Measurements from ENCODE around the gene EML6. TPM values are rescaled to one million over a fixed set of nuclear protein-coding genes. Genes with fewer than 3 reads are reported as not detected.

The EML6 gene
- total and polyA plus RNA-seq, 10 of the 15 experiments (the other 5 are each of a cell fraction or from before 2014, with no cell fraction given), result 0.09 to 0.67 (median 0.21) TPM

GRCh38 chr2:54740333-54740732 is 16.9 kb downstream of the EML6 start:
- Histone ChIP-seq H3K9ac (ENCODE audit: control insufficient read depth, insufficient read depth, low read length) (no peak overlapping the region), H3K9me3 (replicated peaks; ENCODE audit: control insufficient read depth, insufficient read depth, low read length) (no peaks in the 10 kb centered on the region), H2AFZ (ENCODE audit: control insufficient read depth, low read depth, low read length) (no peak overlapping the region), H3K4me3 (no peak overlapping the region), H3K27me3 (replicated peaks in 1 of 2; ENCODE audit: control insufficient read depth in 2 of 2, insufficient read depth in 2 of 2, low read length in 1 of 2) (peaks cover 5 to 6% of the 10 kb centered on the region in 2 experiments), H4K20me1 (ENCODE audit: control insufficient read depth, insufficient read depth) (no peaks in the 10 kb centered on the region), H3K27ac (ENCODE audit: control insufficient read depth, insufficient read depth) (no peak overlapping the region), H3K36me3 (ENCODE audit: control insufficient read depth in 2 of 2, insufficient read depth in 2 of 2, low read length in 1 of 2) (no peaks in the 10 kb centered on the region), H3K79me2 (ENCODE audit: control insufficient read depth, insufficient read depth, low read length) (no peaks in the 10 kb centered on the region), H3K4me2 (ENCODE audit: control insufficient read depth, insufficient read depth) (no peak overlapping the region), H3K4me1 (ENCODE audit: control insufficient read depth, insufficient read depth, low read length) (no peaks in the 10 kb centered on the region)
- ATAC-seq, result no peak
- in situ Hi-C loops (cut with MboI) (no loop called here), intact Hi-C loops (cut with micrococcal nuclease; ENCODE audit: unreplicated experiment) (no loop called here)
- POLR2A ChIA-PET, result interaction anchor here (0.5 kb wide), 1 partner anchor 48 kb away, joined by 5 read pairs; no protein-coding TSS in a partner anchor
- RAD21 ChIA-PET (ENCODE audit: unreplicated experiment), result no interaction called here
- no peak for TF ChIP-seq LARP7 (IDR thresholded peaks at IDR 0.05)
- no peak for TF ChIP-seq CBX5 (IDR thresholded peaks at IDR 0.05; ENCODE audit: low read depth)
- TF ChIP-seq, protein P1, sequence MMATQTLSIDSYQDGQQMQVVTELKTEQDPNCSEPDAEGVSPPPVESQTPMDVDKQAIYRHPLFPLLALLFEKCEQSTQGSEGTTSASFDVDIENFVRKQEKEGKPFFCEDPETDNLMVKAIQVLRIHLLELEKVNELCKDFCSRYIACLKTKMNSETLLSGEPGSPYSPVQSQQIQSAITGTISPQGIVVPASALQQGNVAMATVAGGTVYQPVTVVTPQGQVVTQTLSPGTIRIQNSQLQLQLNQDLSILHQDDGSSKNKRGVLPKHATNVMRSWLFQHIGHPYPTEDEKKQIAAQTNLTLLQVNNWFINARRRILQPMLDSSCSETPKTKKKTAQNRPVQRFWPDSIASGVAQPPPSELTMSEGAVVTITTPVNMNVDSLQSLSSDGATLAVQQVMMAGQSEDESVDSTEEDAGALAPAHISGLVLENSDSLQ (IDR thresholded peaks at IDR 0.05), result no peak
- TF ChIP-seq MEF2A (IDR thresholded peaks at IDR 0.05; ENCODE audit: insufficient read depth, low read depth, low read length), result no peak
- TF ChIP-seq ZNF384 (IDR thresholded peaks at IDR 0.05; ENCODE audit: borderline replicate concordance, low read depth, low read length), result no peak
- TF ChIP-seq SMARCA5 (IDR thresholded peaks at IDR 0.05), result no peak
- no peak for TF ChIP-seq TCF12 (IDR thresholded peaks at IDR 0.05; ENCODE audit: low read depth, low read length)
- no peak for TF ChIP-seq PAX8 (IDR thresholded peaks at IDR 0.05)
- no peak for TF ChIP-seq RELA (IDR thresholded peaks at IDR 0.05; ENCODE audit: borderline replicate concordance, partially characterized antibody)
- TF ChIP-seq RCOR1 (conservative IDR thresholded peaks at IDR 0.05; ENCODE audit: low read depth, low read length), result no peak
- FAIRE-seq, result no peak
- CTCF ChIA-PET, result interaction anchor here (0.7 to 1.7 kb wide), 2 partner anchors 32 to 98 kb away, joined by 4 read pairs; no protein-coding TSS in a partner anchor
- DNase-seq (ENCODE audit: low read depth, low spot score), result no peak
- BruUV-seq (replicated peaks), result no TSS peak
- 8% methylated on average over 2 of the region's 2 CpGs for WGBS (ENCODE audit: insufficient coverage, insufficient replicate concordance, low lambda C conversion rate, missing lambda C conversion rate)
- SMC1A ChIA-PET (ENCODE audit: uncharacterized antibody, unreplicated experiment), result interaction anchor here (0.6 kb wide), 1 partner anchor 232 kb away, joined by 4 read pairs; no protein-coding TSS in a partner anchor

Data from GM12878 (cell line).